ENCODE data around the gene CARHSP1.

DNA sequence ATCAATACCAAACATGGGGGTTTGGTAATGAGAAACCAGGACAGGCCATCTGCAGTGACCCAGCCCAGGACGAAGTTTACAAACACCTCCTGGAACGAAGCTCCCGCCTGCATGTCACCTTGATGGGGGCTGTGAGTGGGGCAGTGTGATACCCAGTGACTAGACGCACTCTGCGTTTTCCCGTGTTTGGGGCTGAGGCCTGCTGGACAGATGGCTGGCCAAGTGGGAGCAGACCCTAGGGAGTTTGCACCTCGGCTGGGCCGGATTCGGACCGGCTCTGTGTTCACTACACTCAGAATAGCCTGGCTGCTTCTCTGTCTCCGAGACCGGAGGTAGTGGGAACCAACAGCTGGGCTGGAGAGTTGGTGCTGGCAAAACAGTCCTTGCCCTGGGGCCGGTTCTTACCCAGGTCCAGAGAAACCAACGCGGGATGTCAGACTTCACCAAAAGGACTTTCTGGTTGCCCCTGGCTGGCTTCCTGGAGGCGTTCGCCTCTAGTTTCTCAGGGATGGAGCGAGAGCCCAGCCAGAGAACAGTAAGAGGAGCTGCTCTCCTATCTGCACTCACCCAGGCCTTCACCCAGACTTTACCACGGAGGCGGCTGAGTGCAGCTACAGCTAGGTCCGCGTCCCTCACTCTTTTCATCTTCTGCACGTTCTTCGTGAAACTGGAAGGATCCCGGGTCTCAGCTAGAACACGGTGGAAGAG lies 20.4 kb downstream of the CARHSP1 start:
- TF ChIP-seq, protein P1, sequence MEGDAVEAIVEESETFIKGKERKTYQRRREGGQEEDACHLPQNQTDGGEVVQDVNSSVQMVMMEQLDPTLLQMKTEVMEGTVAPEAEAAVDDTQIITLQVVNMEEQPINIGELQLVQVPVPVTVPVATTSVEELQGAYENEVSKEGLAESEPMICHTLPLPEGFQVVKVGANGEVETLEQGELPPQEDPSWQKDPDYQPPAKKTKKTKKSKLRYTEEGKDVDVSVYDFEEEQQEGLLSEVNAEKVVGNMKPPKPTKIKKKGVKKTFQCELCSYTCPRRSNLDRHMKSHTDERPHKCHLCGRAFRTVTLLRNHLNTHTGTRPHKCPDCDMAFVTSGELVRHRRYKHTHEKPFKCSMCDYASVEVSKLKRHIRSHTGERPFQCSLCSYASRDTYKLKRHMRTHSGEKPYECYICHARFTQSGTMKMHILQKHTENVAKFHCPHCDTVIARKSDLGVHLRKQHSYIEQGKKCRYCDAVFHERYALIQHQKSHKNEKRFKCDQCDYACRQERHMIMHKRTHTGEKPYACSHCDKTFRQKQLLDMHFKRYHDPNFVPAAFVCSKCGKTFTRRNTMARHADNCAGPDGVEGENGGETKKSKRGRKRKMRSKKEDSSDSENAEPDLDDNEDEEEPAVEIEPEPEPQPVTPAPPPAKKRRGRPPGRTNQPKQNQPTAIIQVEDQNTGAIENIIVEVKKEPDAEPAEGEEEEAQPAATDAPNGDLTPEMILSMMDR (IDR thresholded peaks at IDR 0.05), result no peak
- TF ChIP-seq POLR2A (IDR thresholded peaks at IDR 0.05), result no peak
